HepG2 (cell line): Measurements from ENCODE around the gene PTPN12. TPM values are rescaled to one million over a fixed set of nuclear protein-coding genes. Genes with fewer than 3 reads are reported as not detected.
A peak's percentile ranks its signal among the peaks of the same experiment; 100 is the strongest.

ENCODE experiments used
- EZH2 ChIP-seq: conservative IDR thresholded peaks from 2 replicates; pipeline ENCODE4 v1.6.1; 2012; ENCODE audit warnings: mild to moderate bottlenecking, low read depth, low read length, moderate library complexity
- GATAD2A ChIP-seq: IDR thresholded peaks from 2 replicates; pipeline ENCODE4 v1.6.1; 2016
- GPN1 ChIP-seq: sonication (generic); formaldehyde crosslinking; IDR thresholded peaks from 2 replicates; pipeline ENCODE4 v1.5.1; 2020; ENCODE audit warnings: missing genetic modification reagents, borderline replicate concordance
- HMG20B ChIP-seq: conservative IDR thresholded peaks from 2 replicates; pipeline ENCODE4 v1.6.1; 2016; ENCODE audit warnings: missing genetic modification reagents, missing compliant biosample characterization
- KLF13 ChIP-seq: sonication (generic); formaldehyde crosslinking; IDR thresholded peaks from 2 replicates; pipeline ENCODE4 v1.4.0; 2020; ENCODE audit warnings: mild to moderate bottlenecking, missing genetic modification reagents
- MXI1 ChIP-seq: IDR thresholded peaks from 3 replicates; pipeline ENCODE4 v1.6.1; 2012; ENCODE audit warnings: low read depth, low read length, inconsistent platforms, borderline replicate concordance
- PRPF4 ChIP-seq: fragments of 200-400 bp; formaldehyde crosslinking; IDR thresholded peaks from 2 replicates; pipeline ENCODE4 v1.6.1; 2016; ENCODE audit warnings: low read length, low read depth; ENCODE audit not compliant: poor library complexity, severe bottlenecking
- ZBTB26 ChIP-seq: IDR thresholded peaks from 2 replicates; pipeline ENCODE4 v1.6.1; 2016; ENCODE audit warnings: missing compliant biosample characterization, missing genetic modification reagents, borderline replicate concordance
- ZBTB8A ChIP-seq: sonication (generic); formaldehyde crosslinking; IDR thresholded peaks from 2 replicates; pipeline ENCODE4 v1.4.0; 2020; ENCODE audit warnings: mild to moderate bottlenecking, low read depth, missing genetic modification reagents, borderline replicate concordance
- ZNF253 ChIP-seq: sonication (generic); formaldehyde crosslinking; IDR thresholded peaks from 2 replicates; pipeline ENCODE4 v1.8.0; 2022; ENCODE audit warnings: mild to moderate bottlenecking, missing genetic modification reagents, borderline replicate concordance
- ZNF547 ChIP-seq: sonication (generic); formaldehyde crosslinking; IDR thresholded peaks from 2 replicates; pipeline ENCODE4 v1.5.1; 2020; ENCODE audit warnings: mild to moderate bottlenecking, missing genetic modification reagents
- ZNF558 ChIP-seq: sonication (generic); formaldehyde crosslinking; IDR thresholded peaks from 2 replicates; pipeline ENCODE4 v1.9.0; 2022; ENCODE audit warnings: mild to moderate bottlenecking, missing genetic modification reagents, borderline replicate concordance
- ZNF572 ChIP-seq: sonication (generic); formaldehyde crosslinking; IDR thresholded peaks from 2 replicates; pipeline ENCODE4 v1.5.1; 2020; ENCODE audit warnings: mild to moderate bottlenecking, missing genetic modification reagents
- ZNF609 ChIP-seq: sonication (generic); formaldehyde crosslinking; IDR thresholded peaks from 2 replicates; pipeline ENCODE4 v1.4.0; 2020; ENCODE audit warnings: mild to moderate bottlenecking, missing genetic modification reagents, borderline replicate concordance
- ZSCAN22 ChIP-seq: sonication (generic); formaldehyde crosslinking; IDR thresholded peaks from 2 replicates; pipeline ENCODE4 v1.4.0; 2020; ENCODE audit warnings: mild to moderate bottlenecking, missing genetic modification reagents
- polyA plus RNA-seq, 8 experiments: library from polyadenylated mRNA; depleted of rRNA in 3 of 8; stranded (reverse) in 7 of 8; unstranded in 1 of 8; fragments of >200 nt; fragmentation: Illumina TruSeq in 4 of 8; extraction: Trizol in 4 of 8; gene quantifications; 2 replicates each; pipeline versions ENCODE4 v1.2.1 to v1.2.3, GENCODE V29; 2011 to 2016; ENCODE audit warnings: low read depth in 4 of 8, missing spikeins in 1 of 8, mixed read lengths in 1 of 8; ENCODE audit not compliant: insufficient read depth in 1 of 8
- total RNA-seq, 5 experiments: library from RNA; depleted of rRNA; stranded (reverse); fragments of >200 nt; fragmentation: Illumina TruSeq; extraction: Trizol; gene quantifications; 2 replicates each; pipeline ENCODE4 v1.2.3, GENCODE V29; 2016; ENCODE audit warnings: low read depth in 1 of 5
- TF ChIP-seq, protein P1 (sequence below): sonication (generic); formaldehyde crosslinking; IDR thresholded peaks from 2 replicates; pipeline ENCODE4 v1.4.0; 2020; ENCODE audit warnings: low read depth, mild to moderate bottlenecking, missing genetic modification reagents
- TF ChIP-seq, protein P2 (sequence below): IDR thresholded peaks from 2 replicates; pipeline ENCODE4 v1.6.1; 2016; ENCODE audit warnings: control low read depth
- TF ChIP-seq, protein P3 (sequence below): fragments of 450-650 bp; IDR thresholded peaks from 2 replicates; pipeline ENCODE4 v1.6.1; 2016

Gene PTPN12
- total and polyA plus RNA-seq, 2 of the 13 experiments (the other 11 are each of a cell fraction or from before 2014, with no cell fraction given): 22.9 to 56.8 TPM

GRCh38 chr7:77538281-77539212 is 1.5 kb downstream of the PTPN12 start (continued):
- TF ChIP-seq ZNF558 (CRISPR knock-in tag) (no peak; the same call in 1 of the 2 replicates), ZBTB26 (no peak), ZNF609 (CRISPR knock-in tag) (0 out of 2 replicates have a peak, but pooled peaks have one; percentile 52), PRPF4 (no peak), ZSCAN22 (0 out of 2 replicates have a peak, but pooled peaks have one; percentile 15), GATAD2A (CRISPR knock-in tag) (peak; percentile 62), ZNF253 (CRISPR knock-in tag) (no peak), HMG20B (CRISPR knock-in tag) (no peak), ZNF572 (no peak), ZNF547 (CRISPR knock-in tag) (0 out of 2 replicates have a peak, but pooled peaks have one; percentile 10), MXI1 (no peak; the same call in 2 of the 3 replicates), KLF13 (CRISPR knock-in tag) (no peak), EZH2 (no peak), ZBTB8A (CRISPR knock-in tag) (no peak), GPN1 (CRISPR knock-in tag) (no peak)
- TF ChIP-seq, protein P1, sequence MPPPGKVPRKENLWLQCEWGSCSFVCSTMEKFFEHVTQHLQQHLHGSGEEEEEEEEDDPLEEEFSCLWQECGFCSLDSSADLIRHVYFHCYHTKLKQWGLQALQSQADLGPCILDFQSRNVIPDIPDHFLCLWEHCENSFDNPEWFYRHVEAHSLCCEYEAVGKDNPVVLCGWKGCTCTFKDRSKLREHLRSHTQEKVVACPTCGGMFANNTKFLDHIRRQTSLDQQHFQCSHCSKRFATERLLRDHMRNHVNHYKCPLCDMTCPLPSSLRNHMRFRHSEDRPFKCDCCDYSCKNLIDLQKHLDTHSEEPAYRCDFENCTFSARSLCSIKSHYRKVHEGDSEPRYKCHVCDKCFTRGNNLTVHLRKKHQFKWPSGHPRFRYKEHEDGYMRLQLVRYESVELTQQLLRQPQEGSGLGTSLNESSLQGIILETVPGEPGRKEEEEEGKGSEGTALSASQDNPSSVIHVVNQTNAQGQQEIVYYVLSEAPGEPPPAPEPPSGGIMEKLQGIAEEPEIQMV (CRISPR knock-in tag): no peak
- TF ChIP-seq, protein P2, sequence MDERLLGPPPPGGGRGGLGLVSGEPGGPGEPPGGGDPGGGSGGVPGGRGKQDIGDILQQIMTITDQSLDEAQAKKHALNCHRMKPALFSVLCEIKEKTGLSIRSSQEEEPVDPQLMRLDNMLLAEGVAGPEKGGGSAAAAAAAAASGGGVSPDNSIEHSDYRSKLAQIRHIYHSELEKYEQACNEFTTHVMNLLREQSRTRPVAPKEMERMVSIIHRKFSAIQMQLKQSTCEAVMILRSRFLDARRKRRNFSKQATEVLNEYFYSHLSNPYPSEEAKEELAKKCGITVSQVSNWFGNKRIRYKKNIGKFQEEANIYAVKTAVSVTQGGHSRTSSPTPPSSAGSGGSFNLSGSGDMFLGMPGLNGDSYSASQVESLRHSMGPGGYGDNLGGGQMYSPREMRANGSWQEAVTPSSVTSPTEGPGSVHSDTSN (CRISPR knock-in tag): no peak
- TF ChIP-seq, protein P3, sequence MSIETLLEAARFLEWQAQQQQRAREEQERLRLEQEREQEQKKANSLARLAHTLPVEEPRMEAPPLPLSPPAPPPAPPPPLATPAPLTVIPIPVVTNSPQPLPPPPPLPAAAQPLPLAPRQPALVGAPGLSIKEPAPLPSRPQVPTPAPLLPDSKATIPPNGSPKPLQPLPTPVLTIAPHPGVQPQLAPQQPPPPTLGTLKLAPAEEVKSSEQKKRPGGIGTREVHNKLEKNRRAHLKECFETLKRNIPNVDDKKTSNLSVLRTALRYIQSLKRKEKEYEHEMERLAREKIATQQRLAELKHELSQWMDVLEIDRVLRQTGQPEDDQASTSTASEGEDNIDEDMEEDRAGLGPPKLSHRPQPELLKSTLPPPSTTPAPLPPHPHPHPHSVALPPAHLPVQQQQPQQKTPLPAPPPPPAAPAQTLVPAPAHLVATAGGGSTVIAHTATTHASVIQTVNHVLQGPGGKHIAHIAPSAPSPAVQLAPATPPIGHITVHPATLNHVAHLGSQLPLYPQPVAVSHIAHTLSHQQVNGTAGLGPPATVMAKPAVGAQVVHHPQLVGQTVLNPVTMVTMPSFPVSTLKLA: no peak
